Mesothelial cell of epicardium (in vitro differentiated cells): ENCODE results near the gene KRT6A. TPM values are rescaled to one million over a fixed set of nuclear protein-coding genes. Genes with fewer than 3 reads are reported as not detected.

Experiments used
- DNase-seq, 2 experiments: peaks; one replicate each; pipeline ENCODE4 v3.0.0; 2021; ENCODE audit warnings: low spot score in 2 of 2; ENCODE audit not compliant: unreplicated experiment in 2 of 2
- H3K27ac Mint-ChIP-seq: 2 replicates; pipeline ENCODE4 v1.8.0; 2021; ENCODE audit warnings: mixed read lengths
- H3K27me3 Mint-ChIP-seq: 2 replicates; pipeline ENCODE4 v1.8.0; 2021; ENCODE audit warnings: low read depth, mixed read lengths
- H3K36me3 Mint-ChIP-seq: 2 replicates; pipeline ENCODE4 v1.8.0; 2021; ENCODE audit warnings: mixed read lengths
- H3K4me1 Mint-ChIP-seq: 2 replicates; pipeline ENCODE4 v1.8.0; 2021; ENCODE audit warnings: mixed read lengths
- H3K4me3 Mint-ChIP-seq: 2 replicates; pipeline ENCODE4 v1.8.0; 2021; ENCODE audit warnings: mild to moderate bottlenecking, moderate library complexity, mixed read lengths
- H3K9me3 Mint-ChIP-seq: 2 replicates; pipeline ENCODE4 v1.8.0; 2021; ENCODE audit warnings: mixed read lengths
- CTCF ChIP-seq: fragments of 200-600 bp; sonication (generic); IDR thresholded peaks from one replicate; pipeline ENCODE4 v1.5.0; 2021; ENCODE audit warnings: antibody characterized with exemption; ENCODE audit not compliant: unreplicated experiment
- total RNA-seq: library from RNA; stranded (reverse); gene quantifications from 3 replicates; pipeline ENCODE4 v1.2.1, GENCODE V29; 2021

KRT6A gene
- total RNA-seq = 1.2 TPM in 1 of 3 replicates, not detected in the others

GRCh38 chr12:52493172-52493571 is at the start of gene KRT6A:
KRT6A (minus strand) TSS chr12:52493257; CDS start chr12:52493188, 69 bp downstream.
- no peak for DNase-seq
- Mint-ChIP-seq H3K4me3 (no peak within 1 kb of the TSS), H3K27me3 (peaks cover 59% of the 10 kb centered on the region), H3K9me3 (no peaks in the 10 kb centered on the region), H3K4me1 (peaks cover 23% of the 10 kb centered on the region), H3K27ac (no peak within 1 kb of the TSS), H3K36me3 (no peaks in the 10 kb centered on the region)
- no peak for TF ChIP-seq CTCF

- H3K27ac Mint-ChIP-seq = no peak overlapping the region
- no peak for DNase-seq
- H3K27me3 Mint-ChIP-seq = peaks cover 15% of the 10 kb centered on the region
- no peaks in the 10 kb centered on the region for H3K36me3 Mint-ChIP-seq
- TF ChIP-seq CTCF = no peak
- H3K4me3 Mint-ChIP-seq = no peak overlapping the region
- H3K4me1 Mint-ChIP-seq = peaks cover 24% of the 10 kb centered on the region
- no peaks in the 10 kb centered on the region for H3K9me3 Mint-ChIP-seq
These were observed 49.1 kb upstream of the KRT6A start for GRCh38 chr12:52542157-52542556.

- Mint-ChIP-seq H3K4me1 (peaks cover 24% of the 10 kb centered on the region), H3K27ac (no peak overlapping the region)
These were observed 48.7 kb upstream of the KRT6A start for GRCh38 chr12:52541709-52542108.

GRCh38 chr12:52540531-52540930 is 47.5 kb upstream of the KRT6A start:
- Mint-ChIP-seq H3K4me3 (no peak overlapping the region), H3K4me1 (peaks cover 24% of the 10 kb centered on the region), H3K27ac (no peak overlapping the region), H3K9me3 (no peaks in the 10 kb centered on the region), H3K27me3 (peaks cover 4% of the 10 kb centered on the region), H3K36me3 (no peaks in the 10 kb centered on the region)
- no peak for TF ChIP-seq CTCF
- DNase-seq = no peak

More at GRCh38 chr12:52541709-52542108, 48.7 kb upstream of the KRT6A start:
- Mint-ChIP-seq H3K9me3 (no peaks in the 10 kb centered on the region), H3K4me3 (no peak overlapping the region), H3K27me3 (peaks cover 12% of the 10 kb centered on the region), H3K36me3 (no peaks in the 10 kb centered on the region)
- TF ChIP-seq CTCF = no peak
- no peak for DNase-seq

- Mint-ChIP-seq H3K27me3 (no peaks in the 10 kb centered on the region), H3K4me3 (no peak overlapping the region), H3K36me3 (no peaks in the 10 kb centered on the region), H3K27ac (no peak overlapping the region), H3K9me3 (no peaks in the 10 kb centered on the region), H3K4me1 (peaks cover 24% of the 10 kb centered on the region)
- DNase-seq = no peak
- no peak for TF ChIP-seq CTCF
These were observed 46.7 kb upstream of the KRT6A start for GRCh38 chr12:52539821-52540173.
